K562 (cell line): Measurements from ENCODE around the gene RGS9. TPM values are rescaled to one million over a fixed set of nuclear protein-coding genes. Genes with fewer than 3 reads are reported as not detected.

Experiments
- ATF7 ChIP-seq: fragments of 450-650 bp; IDR thresholded peaks from 2 replicates; pipeline ENCODE4 v1.7.1; 2014; ENCODE audit warnings: mild to moderate bottlenecking, moderate library complexity
- MTF1 ChIP-seq: fragments of 250-450 bp; sonication (Bioruptor Pico); IDR thresholded peaks from 2 replicates; pipeline ENCODE4 v1.9.0; 2021; ENCODE audit warnings: moderate library complexity, mild to moderate bottlenecking, inconsistent platforms, borderline replicate concordance
- POLR2B ChIP-seq: fragments of 450-650 bp; IDR thresholded peaks from 2 replicates; pipeline ENCODE4 v1.6.1; 2018; ENCODE audit warnings: low read depth; ENCODE audit not compliant: partially characterized antibody
- RBBP5 ChIP-seq: fragments of 200-600 bp; sonication (generic); IDR thresholded peaks from 2 replicates; pipeline ENCODE4 v1.6.1; 2012; ENCODE audit warnings: borderline replicate concordance, mild to moderate bottlenecking, low read length, control low read depth, inconsistent platforms; ENCODE audit not compliant: insufficient read depth, poor library complexity, severe bottlenecking
- RNF219 ChIP-seq: fragments of 250-450 bp; sonication (Bioruptor Pico); IDR thresholded peaks from 2 replicates; pipeline ENCODE4 v1.5.0; 2022; ENCODE audit warnings: mild to moderate bottlenecking
- SMAD4 ChIP-seq: fragments of 250-450 bp; sonication (Bioruptor Pico); conservative IDR thresholded peaks from 2 replicates; pipeline ENCODE4 v1.8.0; 2021; ENCODE audit warnings: inconsistent platforms, mild to moderate bottlenecking, moderate library complexity
- SP1 ChIP-seq: sonication (generic); formaldehyde crosslinking; IDR thresholded peaks from 2 replicates; pipeline ENCODE4 v1.8.1; 2022; ENCODE audit warnings: mild to moderate bottlenecking, missing genetic modification reagents
- TCF7L2 ChIP-seq: fragments of 150-350 bp; IDR thresholded peaks from 2 replicates; pipeline ENCODE4 v1.6.1; 2016; ENCODE audit warnings: low read depth, mild to moderate bottlenecking, low read length, moderate library complexity
- UBTF ChIP-seq, 2 experiments: IDR thresholded peaks; 2 replicates each; pipeline ENCODE4 v1.6.1; 2012; ENCODE audit warnings: improper control_type of control experiment in 2 of 2, low read depth in 2 of 2, low read length in 2 of 2, borderline replicate concordance in 1 of 2
- ZC3H4 ChIP-seq: sonication (generic); formaldehyde crosslinking; IDR thresholded peaks from 2 replicates; pipeline ENCODE4 v1.9.0; 2021; ENCODE audit warnings: missing genetic modification reagents, borderline replicate concordance
- ZKSCAN8 ChIP-seq: fragments of 200-800 bp; sonication (Bioruptor generic); IDR thresholded peaks from 2 replicates; pipeline ENCODE4 v1.6.1; 2016; ENCODE audit warnings: missing genetic modification characterization, missing compliant biosample characterization
- polyA plus RNA-seq, 8 experiments: library from polyadenylated mRNA; depleted of rRNA in 4 of 8; stranded (reverse) in 5 of 8; unstranded in 3 of 8; fragments of >200 nt; fragmentation: Nextera tagmentation in 2 of 8; fragmentation: Illumina TruSeq in 1 of 8; extraction: Ambion mirVana in 2 of 8; extraction: Trizol in 1 of 8; gene quantifications; 2 replicates each; pipeline versions ENCODE4 v1.2.1 to v1.2.3, GENCODE V29; 2011 to 2014; ENCODE audit warnings: inconsistent platforms in 1 of 8, missing spikeins in 1 of 8
- total RNA-seq, 7 experiments: library from RNA; depleted of rRNA in 6 of 7; stranded (reverse); fragments of >200 nt in 6 of 7; fragmentation: Illumina TruSeq in 2 of 7; extraction: Trizol in 2 of 7; gene quantifications; 2 replicates each; pipeline versions ENCODE4 v1.2.1 to v1.2.3, GENCODE V29; 2011 to 2021; ENCODE audit warnings: low replicate concordance in 1 of 7
- TF ChIP-seq, protein P1 (sequence below): fragments of 250-450 bp; sonication (Bioruptor Pico); IDR thresholded peaks from 2 replicates; pipeline ENCODE4 v1.5.0; 2020; ENCODE audit warnings: mild to moderate bottlenecking
- TF ChIP-seq, protein P2 (sequence below): fragments of 450-650 bp; IDR thresholded peaks from 2 replicates; pipeline ENCODE4 v1.6.1; 2016; ENCODE audit warnings: mild to moderate bottlenecking
- TF ChIP-seq, protein P3 (sequence below): sonication (generic); formaldehyde crosslinking; IDR thresholded peaks from 2 replicates; pipeline ENCODE4 v1.8.1; 2022; ENCODE audit warnings: missing genetic modification reagents

RGS9 gene
- total and polyA plus RNA-seq, 9 of the 15 experiments (the other 6 are each of a cell fraction or from before 2014, with no cell fraction given), result 0.18 to 1.4 (median 0.55) TPM

DNA sequence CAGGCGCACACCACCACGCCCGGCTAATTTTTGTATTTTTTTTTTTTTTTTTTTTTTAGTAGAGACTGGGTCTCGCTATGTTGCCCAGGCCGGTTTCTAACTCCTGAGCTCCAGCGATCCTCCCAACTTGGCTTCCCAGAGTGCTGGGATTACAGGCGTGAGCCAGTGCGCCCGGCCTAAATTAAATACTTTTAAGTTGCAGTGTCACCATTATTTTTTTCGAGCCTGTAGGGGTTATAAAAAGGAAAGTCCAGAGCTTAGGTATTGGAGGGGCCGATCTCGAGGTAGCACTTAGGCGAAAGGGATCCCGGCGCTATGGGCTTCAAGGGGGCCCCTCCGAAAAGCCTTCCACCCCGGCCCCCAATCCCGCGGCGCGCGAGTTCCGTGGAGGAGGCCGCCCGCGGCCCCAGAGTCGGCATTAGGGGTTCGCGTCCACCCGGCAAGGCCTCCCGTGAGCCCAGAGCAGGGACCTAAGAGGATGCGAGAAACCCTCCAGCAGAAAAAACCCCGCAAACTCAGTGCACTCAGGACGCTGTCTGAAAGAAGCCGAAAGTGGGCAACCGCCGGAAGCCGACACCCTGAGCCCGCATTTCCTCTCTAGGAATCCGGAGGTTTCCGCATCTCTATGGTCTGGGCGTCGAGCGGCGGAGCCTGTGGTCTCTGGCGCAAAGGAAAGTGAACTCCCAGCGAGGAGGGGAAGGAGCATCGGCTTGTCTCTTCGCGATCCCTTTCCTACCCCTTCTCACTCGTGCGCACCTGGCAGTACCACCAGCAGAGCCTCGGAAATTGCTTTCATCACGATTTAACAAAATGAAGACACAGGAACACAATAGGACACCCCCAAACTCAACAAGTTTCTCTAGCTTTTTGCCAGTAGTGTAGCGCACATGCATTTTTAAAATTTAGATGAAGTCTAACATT, 14.1 kb upstream of the RGS9 start (continued):
- TF ChIP-seq ZC3H4 (CRISPR knock-in tag) (no peak), SP1 (CRISPR knock-in tag) (no peak), POLR2B (peak; percentile 62), RBBP5 (peak; percentile 43), UBTF (IDR thresholded peaks at IDR 0.05; ENCODE audit: borderline replicate concordance in 1 of 2, low read depth in 2 of 2, low read length in 2 of 2) (0 out of 4 replicates have a peak, but pooled peaks of 1 of the 2 experiments have one; percentile 31), ATF7 (peak; percentile 71), MTF1 (no peak), ZKSCAN8 (CRISPR knock-in tag) (no peak), SMAD4 (CRISPR knock-in tag) (peak; percentile 60; the same call in 1 of the 2 replicates), RNF219 (CRISPR knock-in tag) (no peak), TCF7L2 (no peak)
- TF ChIP-seq, protein P1, sequence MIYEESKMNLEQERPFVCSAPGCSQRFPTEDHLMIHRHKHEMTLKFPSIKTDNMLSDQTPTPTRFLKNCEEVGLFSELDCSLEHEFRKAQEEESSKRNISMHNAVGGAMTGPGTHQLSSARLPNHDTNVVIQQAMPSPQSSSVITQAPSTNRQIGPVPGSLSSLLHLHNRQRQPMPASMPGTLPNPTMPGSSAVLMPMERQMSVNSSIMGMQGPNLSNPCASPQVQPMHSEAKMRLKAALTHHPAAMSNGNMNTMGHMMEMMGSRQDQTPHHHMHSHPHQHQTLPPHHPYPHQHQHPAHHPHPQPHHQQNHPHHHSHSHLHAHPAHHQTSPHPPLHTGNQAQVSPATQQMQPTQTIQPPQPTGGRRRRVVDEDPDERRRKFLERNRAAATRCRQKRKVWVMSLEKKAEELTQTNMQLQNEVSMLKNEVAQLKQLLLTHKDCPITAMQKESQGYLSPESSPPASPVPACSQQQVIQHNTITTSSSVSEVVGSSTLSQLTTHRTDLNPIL (CRISPR knock-in tag), result no peak
- TF ChIP-seq, protein P2, sequence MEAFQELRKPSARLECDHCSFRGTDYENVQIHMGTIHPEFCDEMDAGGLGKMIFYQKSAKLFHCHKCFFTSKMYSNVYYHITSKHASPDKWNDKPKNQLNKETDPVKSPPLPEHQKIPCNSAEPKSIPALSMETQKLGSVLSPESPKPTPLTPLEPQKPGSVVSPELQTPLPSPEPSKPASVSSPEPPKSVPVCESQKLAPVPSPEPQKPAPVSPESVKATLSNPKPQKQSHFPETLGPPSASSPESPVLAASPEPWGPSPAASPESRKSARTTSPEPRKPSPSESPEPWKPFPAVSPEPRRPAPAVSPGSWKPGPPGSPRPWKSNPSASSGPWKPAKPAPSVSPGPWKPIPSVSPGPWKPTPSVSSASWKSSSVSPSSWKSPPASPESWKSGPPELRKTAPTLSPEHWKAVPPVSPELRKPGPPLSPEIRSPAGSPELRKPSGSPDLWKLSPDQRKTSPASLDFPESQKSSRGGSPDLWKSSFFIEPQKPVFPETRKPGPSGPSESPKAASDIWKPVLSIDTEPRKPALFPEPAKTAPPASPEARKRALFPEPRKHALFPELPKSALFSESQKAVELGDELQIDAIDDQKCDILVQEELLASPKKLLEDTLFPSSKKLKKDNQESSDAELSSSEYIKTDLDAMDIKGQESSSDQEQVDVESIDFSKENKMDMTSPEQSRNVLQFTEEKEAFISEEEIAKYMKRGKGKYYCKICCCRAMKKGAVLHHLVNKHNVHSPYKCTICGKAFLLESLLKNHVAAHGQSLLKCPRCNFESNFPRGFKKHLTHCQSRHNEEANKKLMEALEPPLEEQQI, result peak; percentile 73; the same call in 1 of the 2 replicates
- TF ChIP-seq, protein P3, sequence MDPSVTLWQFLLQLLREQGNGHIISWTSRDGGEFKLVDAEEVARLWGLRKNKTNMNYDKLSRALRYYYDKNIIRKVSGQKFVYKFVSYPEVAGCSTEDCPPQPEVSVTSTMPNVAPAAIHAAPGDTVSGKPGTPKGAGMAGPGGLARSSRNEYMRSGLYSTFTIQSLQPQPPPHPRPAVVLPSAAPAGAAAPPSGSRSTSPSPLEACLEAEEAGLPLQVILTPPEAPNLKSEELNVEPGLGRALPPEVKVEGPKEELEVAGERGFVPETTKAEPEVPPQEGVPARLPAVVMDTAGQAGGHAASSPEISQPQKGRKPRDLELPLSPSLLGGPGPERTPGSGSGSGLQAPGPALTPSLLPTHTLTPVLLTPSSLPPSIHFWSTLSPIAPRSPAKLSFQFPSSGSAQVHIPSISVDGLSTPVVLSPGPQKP, result no peak
